GM15510 (cell line): Measurements from ENCODE around the gene U2SURP.

ENCODE experiments used
- POLR2A ChIP-seq: IDR thresholded peaks from 3 replicates; pipeline ENCODE4 v1.6.1; 2011; ENCODE audit warnings: borderline replicate concordance; ENCODE audit not compliant: insufficient read length; ENCODE audit errors: extremely low read depth

Gene U2SURP

GRCh38 chr3:143098032-143098764 lies 96.8 kb downstream of the U2SURP start:
- no peak for TF ChIP-seq POLR2A

- no peak for TF ChIP-seq POLR2A
Observed at GRCh38 chr3:143099210-143099609, 97.8 kb downstream of the U2SURP start.

DNA sequence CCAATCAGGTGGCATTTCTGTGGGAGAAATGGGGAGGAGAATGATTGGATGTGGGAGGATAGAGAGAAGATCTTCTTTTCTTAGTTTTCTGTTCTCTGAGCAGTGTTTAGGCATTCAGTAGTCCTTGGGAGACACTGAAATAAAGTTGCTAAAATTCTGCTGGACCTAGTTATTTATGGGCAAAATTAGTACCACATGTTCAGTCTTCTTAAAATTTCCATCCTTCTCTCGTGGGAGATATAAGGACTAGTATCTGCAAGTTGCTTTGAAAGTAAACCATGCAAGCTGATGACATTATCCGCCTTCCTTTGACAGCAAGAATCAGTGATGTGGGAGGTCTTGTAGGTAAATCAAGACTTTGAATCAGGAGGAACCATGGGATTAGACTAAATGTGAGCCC lies 98.3 kb downstream of the U2SURP start:
- TF ChIP-seq POLR2A: no peak

GRCh38 chr3:143100451-143100850 lies 99.1 kb downstream of the U2SURP start:
- TF ChIP-seq POLR2A: no peak

DNA sequence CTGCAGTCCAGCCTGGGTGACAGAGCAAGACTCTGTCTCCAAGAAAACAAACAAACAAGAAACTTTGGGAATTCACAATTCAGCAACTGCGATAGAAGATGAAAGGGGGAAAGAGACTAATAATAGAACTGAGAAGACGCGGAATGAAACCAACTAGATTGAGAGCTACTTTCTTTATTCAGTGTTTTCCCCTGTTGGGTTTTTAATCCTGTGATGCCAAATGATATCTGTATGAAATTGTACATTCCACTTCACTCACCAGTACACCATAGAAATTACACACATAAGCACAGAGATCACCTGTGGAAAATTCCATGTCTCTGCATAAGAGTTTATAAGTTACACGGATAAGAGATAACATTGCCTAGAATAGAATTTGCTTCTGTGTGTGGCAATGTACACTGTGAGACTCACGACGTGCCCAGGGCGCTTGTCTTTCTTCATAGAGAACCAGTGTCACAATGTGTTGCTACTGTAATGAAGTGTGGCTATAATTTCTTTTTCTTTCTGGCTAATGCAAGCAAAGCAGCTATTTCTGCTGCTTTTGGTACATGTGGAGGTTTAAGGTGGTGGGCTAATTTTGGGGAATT lies 100.5 kb downstream of the U2SURP start:
- TF ChIP-seq POLR2A: no peak

GRCh38 chr3:143103652-143104051 lies 102.3 kb downstream of the U2SURP start:
- no peak for TF ChIP-seq POLR2A

GRCh38 chr3:143105170-143105569 lies 103.8 kb downstream of the U2SURP start:
- no peak for TF ChIP-seq POLR2A

DNA sequence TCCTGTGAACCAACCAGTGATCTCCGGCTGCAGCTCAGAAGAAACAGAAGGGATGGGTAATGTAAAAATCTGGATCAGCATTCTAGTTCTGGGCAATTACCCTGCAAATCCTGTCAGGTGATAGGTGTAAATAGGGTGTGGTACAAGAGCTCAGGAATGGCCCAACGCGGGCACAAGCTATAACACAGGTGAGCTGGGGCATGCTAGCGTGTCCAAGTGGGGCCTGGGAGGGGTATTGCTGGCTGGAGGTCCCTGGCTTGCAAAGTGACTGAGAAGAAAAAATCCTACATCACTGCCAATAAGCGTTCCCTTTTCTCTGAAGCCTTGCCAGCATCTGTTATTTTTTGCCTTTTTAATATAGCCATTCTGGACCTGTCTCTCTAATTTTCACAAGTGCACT lies 108.5 kb downstream of the U2SURP start:
- no peak for TF ChIP-seq POLR2A
